ENCODE data around the gene CERS6.

The CERS6 gene

DNA sequence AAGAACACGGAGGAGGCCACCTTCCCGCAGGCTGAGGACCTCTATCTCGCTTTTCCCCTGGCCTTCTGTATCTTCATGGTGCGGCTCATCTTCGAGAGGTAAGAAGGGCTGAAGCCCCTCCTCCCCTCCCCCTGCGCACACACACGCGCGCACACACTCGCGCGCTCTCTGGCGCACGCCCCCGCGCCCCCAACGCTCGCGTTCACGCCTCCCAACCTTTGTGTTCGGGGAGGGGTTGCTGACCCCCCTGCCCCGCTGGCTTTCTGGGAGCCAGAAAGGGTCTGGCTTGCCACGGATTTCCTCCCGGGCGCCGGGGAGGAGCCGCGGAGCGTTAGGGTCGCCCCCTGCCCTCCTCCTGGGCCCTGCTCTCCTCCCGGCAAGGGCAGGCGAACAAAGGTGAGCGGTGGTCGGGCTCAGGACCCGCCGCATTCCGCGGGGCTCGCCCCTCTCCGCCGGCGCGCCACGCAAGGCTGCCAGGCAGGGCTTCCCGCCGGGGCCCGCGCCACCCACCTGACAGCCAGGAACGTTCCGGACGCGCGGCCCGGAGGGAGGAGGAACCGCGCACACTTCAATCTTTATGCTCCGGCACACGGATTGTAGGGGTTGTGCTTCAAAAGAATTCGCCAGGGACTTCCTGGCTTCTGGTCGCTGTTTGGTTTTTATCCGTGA, 583 bp downstream of the CERS6 start:
- TF ChIP-seq GATA2 (IDR thresholded peaks at IDR 0.05; ENCODE audit: low read depth, low read length) (no peak), GATA3 (IDR thresholded peaks at IDR 0.05; ENCODE audit: low read depth, low read length) (no peak)

DNA sequence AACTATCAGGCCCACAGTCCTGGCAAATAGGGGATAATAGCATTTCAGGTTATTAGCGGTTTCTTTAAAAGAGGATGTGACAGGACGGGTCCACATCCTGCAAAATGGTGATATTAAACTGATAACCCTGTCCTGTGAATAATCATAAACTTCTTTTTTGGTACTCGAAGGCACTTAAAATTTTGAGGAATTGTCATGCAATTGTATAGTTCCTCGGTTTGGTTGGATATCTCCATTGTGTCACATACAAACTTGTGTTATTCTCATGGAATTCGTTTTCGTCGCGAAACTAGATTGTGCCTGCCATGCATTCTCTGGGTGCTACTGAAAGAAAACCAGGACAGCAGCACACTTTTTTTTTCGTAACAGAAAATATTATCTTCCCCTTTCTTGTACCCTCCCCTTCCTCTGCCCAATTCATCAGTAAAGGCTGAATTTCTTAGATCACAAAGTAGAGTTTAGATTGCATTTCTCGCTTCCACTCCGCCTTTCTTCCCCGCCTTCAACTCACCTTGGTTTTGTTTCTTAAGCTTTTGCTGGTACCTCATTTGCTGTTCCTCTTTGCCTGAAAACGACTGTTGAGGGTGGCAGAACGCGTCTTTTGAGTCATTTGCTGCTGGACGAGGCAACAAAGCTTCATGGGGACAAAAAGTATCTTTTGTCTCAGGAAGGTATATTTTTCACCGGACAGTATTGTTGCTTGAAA, 1.3 kb downstream of the CERS6 start:
- no peak for TF ChIP-seq GATA3 (IDR thresholded peaks at IDR 0.05; ENCODE audit: low read depth, low read length)

DNA sequence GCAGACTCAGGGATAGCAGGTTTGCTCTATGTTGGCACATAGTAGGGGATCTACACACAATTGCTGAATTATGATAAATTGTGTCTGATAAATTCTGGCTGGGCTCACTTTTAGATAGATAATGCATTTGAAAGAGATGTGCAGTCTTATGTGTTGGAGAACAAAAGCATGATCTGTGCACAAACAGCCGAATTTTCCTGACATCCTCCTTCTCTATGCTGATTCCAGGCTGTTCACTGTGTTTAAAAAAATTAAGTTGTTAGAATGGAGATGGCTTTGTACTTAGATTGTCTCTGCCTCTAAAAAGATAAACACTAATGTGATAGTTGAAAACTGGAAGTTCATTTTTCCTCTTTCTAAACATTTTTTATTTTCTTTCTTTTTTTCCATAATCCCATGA, 2.1 kb downstream of the CERS6 start:
- TF ChIP-seq GATA3 (IDR thresholded peaks at IDR 0.05; ENCODE audit: low read depth, low read length) (no peak), GATA2 (IDR thresholded peaks at IDR 0.05; ENCODE audit: low read depth, low read length) (no peak)

DNA sequence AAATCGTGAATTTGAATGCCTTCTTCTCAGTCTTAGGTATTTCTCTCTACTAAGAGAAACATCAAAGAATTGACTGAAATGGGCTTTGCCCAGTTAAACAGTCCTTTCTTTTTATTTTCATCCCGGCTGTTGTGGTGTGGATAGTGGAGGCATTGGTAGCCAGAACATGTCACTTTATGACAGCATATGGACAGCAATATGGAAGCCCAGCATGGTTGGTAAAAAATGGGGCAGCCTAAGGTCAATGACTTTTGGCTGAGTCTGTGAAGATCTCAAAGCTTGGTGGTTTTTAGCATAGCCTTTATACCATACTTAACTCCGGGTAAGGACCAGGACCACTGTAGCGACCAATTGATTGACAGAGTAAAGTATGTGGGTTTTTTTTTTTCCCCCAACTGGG, 3.2 kb downstream of the CERS6 start:
- TF ChIP-seq GATA3 (IDR thresholded peaks at IDR 0.05; ENCODE audit: low read depth, low read length) (no peak), GATA2 (IDR thresholded peaks at IDR 0.05; ENCODE audit: low read depth, low read length) (no peak)

DNA sequence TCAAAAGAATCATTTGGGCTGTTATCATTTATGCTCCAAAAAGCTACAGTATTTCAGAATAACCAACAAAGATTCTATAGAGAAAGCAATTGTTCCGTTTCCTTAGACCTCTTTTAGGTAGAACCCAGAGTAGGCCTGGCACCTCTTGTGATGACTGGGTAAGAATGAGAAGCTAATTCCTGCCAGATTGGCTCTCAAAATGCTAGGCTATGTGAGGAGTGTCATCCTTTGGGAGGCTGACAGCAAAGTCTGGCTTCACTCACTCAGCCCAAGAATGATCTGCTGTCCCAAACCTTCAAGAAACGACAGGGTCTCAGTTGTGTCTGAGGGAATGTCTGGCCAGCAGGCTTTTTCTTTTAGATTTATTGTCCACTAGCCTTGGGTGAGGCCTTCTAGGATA, 4.5 kb downstream of the CERS6 start:
- no peak for TF ChIP-seq GATA2 (IDR thresholded peaks at IDR 0.05; ENCODE audit: low read depth, low read length)
- TF ChIP-seq GATA3 (IDR thresholded peaks at IDR 0.05; ENCODE audit: low read depth, low read length), result no peak

DNA sequence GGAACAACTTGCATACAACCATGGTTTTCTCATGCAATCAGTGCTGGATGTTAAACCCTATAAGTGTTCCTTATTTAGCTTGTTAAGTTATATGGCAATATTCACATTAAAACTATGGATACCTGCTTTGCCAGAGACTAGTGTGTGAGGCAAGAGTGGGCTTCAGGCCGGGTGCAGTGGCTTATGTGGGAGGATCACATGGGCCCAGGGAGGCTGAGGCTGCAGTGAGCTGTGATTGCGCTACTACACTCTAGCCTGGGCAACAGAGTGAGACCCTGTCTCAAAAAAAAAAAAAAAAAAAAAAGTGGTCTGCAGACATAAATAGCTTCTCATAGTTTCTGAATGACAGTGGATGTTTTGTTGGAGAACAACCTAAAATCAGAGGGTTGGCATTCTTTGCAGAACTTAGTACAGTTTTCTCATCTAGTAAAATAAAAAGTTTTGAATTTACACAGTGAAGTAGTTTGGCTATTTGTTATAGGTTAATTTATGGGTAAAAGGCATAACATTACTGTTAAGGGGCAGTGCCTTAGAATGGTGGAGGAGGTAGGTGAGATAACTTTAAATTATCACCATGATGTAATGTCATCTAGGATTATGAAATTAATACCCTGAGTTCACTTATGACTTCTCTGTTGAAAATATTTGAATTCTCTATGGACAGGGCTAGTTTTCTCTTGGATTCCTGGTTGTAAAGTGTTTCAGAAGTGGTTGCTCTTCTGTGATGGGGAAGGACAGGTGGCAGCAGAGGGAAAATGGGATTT, 5.3 kb downstream of the CERS6 start:
- TF ChIP-seq GATA3 (IDR thresholded peaks at IDR 0.05; ENCODE audit: low read depth, low read length), result no peak
- TF ChIP-seq GATA2 (IDR thresholded peaks at IDR 0.05; ENCODE audit: low read depth, low read length), result no peak

DNA sequence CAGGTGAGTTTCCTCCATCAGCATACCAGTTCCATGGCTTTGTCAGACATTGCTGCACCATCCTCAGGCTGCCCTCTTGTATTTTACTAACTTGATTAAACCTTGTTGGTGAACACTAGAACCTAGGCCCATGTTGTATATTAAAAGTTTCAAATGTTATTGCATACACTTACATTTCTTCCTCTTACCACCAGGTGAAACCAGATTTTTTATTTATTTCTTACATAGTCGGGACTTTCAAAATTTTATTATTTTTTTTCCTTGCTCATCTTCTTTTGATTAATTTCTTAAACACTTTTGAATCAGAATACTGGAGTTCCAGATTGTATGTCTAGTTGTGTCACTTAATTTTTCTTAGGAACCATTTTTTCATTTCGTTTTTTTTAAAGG, 5.9 kb downstream of the CERS6 start:
- TF ChIP-seq GATA3 (IDR thresholded peaks at IDR 0.05; ENCODE audit: low read depth, low read length) (no peak), GATA2 (IDR thresholded peaks at IDR 0.05; ENCODE audit: low read depth, low read length) (no peak)

DNA sequence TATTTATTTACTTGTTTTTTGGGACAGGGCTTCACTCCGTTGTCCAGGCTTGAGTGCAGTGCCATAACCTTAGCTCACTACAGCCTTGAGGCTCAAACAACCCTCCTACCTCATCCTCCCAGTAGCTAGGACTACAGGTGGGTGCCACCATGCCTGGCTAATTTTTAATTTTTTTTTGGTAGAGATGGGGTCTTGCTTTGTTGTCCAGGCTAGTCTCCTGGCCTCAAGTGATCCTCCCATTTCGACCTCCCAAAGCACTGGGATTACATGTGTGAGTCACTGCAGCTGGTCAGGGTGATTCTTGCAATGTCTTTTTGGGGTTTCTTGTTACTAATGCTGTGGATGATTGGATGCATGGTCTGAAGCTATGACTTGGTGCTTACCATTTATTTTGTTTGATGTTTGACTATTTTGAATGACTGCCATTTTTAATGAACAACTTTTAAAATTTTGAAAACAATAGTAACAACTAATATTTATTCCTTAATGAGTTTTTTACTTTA, 6.5 kb downstream of the CERS6 start:
- TF ChIP-seq GATA3 (IDR thresholded peaks at IDR 0.05; ENCODE audit: low read depth, low read length) (no peak), GATA2 (IDR thresholded peaks at IDR 0.05; ENCODE audit: low read depth, low read length) (no peak)

DNA sequence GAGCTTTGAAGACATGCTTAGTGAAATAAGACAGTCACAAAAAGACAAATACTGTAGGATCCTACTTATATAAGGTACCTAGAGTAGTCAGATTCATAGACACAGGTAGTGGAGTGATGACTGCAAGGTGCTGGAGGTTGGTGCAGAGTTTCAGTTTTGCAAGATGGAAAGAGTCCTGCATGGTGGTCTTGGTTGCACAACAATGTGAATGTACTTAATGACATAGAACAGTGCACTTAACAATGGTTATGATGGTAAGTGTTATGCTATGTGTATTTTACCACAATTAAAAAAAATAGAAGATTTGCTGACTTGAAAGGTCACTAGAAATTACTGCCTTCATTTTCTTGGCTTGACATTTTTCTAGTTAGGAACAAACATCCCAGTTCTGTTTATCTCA, 9.5 kb downstream of the CERS6 start:
- TF ChIP-seq GATA2 (IDR thresholded peaks at IDR 0.05; ENCODE audit: low read depth, low read length) (no peak), GATA3 (IDR thresholded peaks at IDR 0.05; ENCODE audit: low read depth, low read length) (no peak)

DNA sequence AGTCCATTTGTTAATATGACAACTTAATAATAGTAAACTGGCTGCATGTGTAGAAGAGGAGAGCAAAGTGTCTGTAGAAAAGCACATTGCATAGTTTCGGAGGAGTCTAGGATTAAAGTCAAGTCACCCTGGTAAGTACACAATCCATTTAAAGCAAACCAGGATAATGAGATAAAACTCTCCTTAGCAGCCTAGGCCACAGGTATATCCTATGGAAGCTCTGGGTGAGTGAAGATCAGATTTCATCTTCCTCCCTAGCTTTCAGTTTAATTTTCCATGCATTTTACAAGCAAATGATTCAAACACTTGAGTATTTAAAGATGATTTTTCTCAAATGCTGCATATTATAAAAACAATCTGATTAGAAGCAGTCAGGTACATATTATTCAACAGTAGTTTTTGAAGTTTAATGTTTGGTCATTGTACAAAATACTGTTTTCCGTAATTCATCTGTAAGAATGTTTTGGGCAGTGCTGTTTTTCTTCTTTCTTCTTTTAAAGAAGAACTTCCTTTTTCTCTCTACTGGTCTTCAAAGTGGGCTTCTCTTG, 10.2 kb downstream of the CERS6 start:
- TF ChIP-seq GATA2 (IDR thresholded peaks at IDR 0.05; ENCODE audit: low read depth, low read length), result no peak
- no peak for TF ChIP-seq GATA3 (IDR thresholded peaks at IDR 0.05; ENCODE audit: low read depth, low read length)

DNA sequence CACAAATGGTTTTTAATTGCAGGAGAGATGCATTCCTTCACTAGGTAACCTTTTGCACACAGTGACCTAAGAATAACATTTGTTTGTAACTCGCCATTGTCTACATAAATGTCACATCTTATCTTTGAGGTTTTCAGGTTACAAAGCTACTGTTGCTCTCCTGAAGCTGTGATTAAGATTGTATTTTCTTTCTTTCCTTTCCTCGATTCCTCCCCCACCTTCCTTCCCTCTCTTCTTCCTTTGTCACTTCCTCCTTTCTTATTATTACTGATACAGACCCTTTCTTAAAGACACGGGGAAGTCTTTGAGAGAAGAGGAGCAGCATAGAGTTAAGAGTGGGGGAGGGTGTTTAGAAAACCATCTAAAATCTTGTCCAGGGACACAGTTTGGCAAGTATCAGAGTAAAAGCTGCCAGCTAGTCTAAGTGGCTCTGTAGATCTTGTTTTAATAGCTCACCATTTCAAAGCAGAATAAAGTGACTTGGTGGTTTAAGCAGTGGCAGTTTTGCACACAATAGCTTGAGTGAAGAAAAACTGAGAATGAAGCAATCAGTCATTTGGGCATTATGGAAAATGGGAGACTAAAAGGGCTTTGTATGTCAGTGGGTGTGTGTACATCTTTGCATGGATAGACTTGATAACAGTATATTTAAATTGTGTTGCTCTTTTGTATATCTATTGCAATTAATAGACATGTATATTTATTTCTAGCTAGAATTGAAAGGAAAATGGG, 10.9 kb downstream of the CERS6 start:
- no peak for TF ChIP-seq GATA2 (IDR thresholded peaks at IDR 0.05; ENCODE audit: low read depth, low read length)
- no peak for TF ChIP-seq GATA3 (IDR thresholded peaks at IDR 0.05; ENCODE audit: low read depth, low read length)

DNA sequence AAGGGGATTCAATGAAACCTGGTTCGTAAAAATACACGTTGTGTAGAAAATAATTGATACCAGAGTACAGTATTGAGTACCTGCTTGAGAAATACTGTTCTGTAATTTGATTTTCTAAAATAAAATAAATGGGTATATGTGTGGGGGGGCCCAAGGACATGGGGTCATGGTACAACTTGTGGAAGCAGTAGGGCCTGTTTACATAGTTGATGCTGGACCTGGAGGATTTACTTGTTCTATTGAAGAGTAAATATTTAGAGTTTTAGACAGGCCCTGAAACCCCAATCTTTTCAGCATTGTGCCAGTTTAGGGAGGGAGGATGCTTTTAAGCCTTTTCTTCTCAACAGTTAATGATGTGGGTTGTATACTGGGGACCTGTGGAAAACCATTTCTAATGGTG, 11.7 kb downstream of the CERS6 start:
- no peak for TF ChIP-seq GATA2 (IDR thresholded peaks at IDR 0.05; ENCODE audit: low read depth, low read length)
- TF ChIP-seq GATA3 (IDR thresholded peaks at IDR 0.05; ENCODE audit: low read depth, low read length), result no peak

DNA sequence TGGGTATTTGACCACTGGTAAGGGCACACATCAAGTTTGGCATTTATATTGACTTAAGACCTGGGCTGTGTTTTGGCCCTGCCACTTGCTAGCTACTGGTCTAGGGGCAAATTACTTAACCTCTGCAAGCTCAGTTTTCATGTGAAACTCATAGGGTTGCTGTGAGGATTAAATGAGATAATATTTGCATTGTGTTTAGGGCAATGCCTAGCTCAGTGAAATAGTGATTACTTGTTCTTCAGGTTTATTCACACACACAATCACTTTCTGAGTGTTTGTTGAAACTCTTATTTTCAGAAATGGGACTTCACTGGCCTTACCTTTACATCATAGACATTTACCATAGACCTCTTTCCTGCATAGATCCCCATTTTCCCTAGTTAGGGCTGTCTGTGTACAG, 12.3 kb downstream of the CERS6 start:
- TF ChIP-seq GATA2 (IDR thresholded peaks at IDR 0.05; ENCODE audit: low read depth, low read length), result no peak
- no peak for TF ChIP-seq GATA3 (IDR thresholded peaks at IDR 0.05; ENCODE audit: low read depth, low read length)
